ENCODE measurements around the gene CCDC57.

CCDC57 gene

DNA sequence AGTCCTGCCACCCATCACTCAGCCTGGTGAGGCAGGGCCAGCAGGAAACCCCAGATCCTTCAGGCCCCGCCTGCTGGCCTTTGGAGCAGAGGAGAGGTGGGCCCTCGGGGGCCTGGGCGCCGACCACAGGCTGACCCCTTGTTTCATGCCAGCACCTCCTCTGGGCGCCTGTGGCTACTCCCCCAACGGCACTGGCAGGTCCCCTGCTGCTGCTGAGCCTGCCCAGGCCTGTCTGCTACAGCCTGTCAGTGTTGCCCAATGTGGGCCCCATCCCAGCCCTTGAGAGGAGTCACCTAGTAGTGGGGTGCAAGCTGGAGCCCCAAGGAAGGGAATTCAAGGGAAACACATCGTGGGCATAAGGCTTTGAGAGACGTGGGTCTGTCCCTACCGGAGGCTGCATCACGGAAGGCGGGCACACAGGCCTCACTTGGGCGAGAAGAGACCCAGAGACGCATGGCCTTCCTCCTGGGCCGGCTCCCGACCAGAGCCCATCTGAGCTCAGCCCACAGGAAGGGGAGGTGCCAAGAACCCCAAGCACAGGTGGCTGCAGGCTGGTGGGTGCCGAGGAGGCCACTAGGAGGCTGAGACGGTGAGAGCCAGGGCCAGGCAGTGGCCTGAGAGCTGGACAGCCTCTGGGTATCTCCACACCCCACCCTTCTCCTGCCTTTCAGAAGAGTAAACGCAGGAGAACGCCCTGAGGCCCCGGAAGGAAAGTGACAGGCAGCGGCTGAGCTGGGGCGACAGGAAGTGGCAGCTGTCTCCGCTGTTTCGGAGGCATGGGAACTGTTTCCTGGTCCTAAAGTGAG lies 106.6 kb downstream of the CCDC57 start:
- DNase-seq (ENCODE audit: low read depth), result no peak

- no peak for DNase-seq (ENCODE audit: low read depth)
These were observed 107.2 kb downstream of the CCDC57 start for GRCh38 chr17:82105417-82105881.

DNA sequence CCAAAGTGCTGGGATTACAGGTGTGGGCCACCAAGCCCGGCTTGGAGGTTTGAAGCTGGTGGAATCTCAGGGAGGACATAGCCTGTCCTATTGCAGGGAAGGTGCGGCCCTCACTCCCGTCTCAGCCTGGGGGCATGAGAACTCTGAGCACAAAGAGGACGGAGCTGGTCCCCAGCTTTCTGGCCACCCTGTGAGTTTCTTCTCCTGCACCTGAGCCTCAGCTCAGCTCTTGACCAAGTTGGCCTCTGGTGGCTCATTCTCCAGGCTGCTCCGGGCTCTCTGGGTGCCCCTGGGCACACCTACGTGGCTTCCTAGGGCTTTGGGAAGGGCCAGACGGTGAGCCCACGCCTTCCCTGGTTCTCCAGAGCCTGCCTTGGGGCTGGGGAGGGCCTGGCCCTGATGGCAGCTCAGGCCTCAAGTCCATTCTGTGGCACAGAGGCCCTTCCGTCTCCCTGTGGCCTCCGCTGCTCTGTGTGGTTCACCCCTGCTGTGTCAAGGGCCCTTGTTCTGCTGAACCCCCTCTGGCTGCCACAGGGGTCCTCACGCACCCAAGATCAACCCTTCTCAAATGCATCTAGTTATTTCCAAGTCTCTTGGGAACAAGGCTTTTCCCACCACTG lies 107.7 kb downstream of the CCDC57 start:
- no peak for DNase-seq (ENCODE audit: low read depth)

DNA sequence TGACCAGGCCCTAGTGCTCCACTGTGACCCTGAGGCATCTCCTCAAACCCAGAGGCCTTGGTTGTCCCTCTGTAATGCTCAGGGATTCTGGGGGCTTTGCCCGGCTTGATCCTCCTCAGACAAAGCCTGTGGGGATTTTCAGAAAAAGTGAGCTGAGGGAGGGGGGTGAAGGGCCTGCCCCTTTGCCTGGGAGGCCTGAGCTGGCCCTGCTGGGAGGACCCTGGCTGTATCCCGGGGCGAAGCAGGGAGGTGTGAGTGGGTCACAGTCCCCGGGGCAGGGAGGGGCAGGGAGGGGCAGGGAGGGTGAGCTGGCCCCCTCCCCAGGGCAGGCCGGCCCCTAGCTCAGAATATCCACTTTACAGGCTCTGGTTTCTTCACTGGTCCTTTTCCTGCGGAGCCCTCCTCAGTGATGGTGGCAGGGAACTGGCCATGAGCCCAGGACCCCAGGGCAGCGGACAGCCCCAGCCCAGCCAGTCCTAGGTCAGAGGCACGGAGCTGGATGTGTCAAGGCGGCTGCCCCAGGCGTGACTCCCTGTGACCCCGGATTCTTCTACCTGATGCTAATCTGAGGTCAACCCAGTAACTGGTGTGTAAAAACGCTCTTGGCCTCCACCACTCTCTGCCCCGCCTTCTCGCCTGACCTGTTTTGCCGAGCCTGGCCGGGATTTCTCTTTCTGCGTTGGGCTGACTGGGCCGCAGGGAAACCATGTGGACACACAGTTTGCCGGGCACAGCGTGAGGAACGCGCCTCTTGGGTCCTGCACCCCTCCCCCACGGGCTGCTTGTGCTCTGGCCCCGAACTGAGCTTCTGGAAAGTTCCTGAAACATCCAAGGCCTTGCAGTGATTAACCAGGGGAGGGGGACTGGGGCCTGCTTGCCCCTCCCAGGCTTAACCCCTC lies 108.8 kb downstream of the CCDC57 start:
- DNase-seq (ENCODE audit: low read depth), result no peak

DNA sequence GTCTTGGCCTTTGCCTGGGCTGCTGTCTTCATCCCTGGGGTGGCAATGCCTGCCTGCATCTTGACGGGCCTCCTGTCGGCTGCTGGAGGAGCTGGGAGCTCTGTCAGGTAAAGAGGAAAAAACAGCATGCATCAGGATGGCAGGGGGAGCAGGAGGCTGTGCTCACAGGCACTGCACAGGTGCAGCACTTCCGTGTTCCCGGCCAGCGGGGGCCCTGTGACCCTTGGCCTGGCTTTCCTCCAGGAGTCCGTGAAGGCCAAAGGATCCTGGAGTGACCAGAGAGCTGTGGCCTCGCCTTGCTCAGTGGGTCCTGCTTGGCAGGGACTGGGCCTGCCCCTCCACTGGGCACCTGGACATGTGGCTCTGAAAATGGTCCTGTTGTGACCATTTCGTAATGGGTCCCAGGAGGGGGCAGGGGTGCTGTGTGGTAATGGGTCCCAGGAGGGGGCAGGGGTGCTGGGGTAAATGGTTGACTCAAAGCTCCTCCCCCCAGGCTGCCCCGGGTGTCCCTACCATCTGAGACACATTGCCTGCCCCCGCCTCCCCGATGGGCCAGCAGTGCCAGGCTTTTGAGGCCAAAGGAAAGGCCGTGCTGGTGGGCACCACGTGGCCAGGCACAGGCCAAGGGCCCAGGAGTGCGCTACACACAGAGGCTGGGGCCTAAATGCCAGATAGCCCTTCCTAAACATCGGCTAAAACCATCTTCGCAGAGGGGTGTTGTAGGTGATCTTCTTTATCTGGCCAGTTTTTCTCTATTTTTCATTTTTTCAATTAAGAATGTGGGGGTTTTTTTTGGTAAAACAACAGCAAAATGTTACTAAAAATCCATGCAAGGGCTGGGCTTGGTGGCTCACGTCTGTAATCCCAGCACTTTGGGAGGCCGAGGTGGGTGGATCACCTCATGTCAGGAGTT lies 110.6 kb downstream of the CCDC57 start:
- no peak for DNase-seq (ENCODE audit: low read depth)

DNA sequence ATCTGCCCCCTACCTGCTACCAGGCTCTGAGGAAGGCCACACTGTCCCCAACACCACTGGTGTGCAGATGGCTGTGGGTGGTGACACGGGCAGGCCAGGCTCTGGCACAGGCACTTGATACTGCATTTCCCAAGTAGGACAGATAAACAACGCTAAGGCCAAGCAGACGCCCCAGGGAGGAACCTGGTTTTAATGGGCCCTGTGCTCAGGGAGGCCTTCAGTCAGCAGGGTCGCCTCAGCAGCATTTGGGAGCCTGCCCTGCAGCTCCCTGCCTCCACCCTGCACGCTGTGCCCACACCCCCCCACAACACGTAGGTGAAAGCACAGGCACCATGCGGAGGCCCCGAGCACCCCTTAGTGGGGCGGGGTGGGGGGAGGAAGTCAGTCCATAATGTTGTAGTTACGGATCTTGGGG lies 111.3 kb downstream of the CCDC57 start:
- DNase-seq (ENCODE audit: low read depth), result no peak

DNA sequence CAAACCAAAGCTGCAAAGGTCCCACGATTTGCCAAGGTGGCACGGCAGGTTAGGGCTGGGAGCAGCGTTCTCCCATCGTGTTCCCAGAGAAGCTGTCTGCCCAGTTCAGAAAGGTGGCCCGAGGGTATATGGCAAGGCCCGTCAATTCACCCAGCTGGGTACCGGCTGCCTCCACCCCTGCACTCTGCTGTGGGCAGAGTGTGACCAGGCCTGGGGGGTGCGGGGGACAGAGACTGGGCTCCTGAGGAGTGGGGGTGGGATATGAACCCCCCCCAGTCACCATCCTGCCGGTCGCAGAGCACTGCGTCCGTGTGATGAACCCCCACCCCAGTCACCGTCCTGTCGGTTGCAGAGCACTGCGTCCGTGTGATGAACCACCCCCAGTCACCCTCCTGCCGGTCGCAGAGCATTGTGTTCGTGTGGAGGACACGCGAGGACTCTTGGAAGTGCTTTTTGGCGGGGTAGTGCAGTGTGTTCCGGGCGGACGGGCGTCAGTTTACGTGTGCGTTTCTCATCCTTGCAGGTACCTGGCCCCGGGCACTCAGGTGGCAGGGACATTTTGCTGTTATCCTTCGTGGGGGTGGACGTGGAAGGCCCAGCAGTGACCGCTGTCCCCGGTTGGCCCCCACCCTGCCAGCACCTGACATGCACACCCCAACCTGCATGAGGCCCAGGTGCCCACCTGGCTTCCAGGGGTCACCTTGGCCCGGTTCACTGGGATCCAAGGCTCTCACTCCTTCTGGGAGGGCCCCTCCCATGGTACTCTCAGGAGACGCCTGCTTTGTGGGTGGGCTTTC lies 111.9 kb downstream of the CCDC57 start:
- DNase-seq (ENCODE audit: low read depth), result no peak

DNA sequence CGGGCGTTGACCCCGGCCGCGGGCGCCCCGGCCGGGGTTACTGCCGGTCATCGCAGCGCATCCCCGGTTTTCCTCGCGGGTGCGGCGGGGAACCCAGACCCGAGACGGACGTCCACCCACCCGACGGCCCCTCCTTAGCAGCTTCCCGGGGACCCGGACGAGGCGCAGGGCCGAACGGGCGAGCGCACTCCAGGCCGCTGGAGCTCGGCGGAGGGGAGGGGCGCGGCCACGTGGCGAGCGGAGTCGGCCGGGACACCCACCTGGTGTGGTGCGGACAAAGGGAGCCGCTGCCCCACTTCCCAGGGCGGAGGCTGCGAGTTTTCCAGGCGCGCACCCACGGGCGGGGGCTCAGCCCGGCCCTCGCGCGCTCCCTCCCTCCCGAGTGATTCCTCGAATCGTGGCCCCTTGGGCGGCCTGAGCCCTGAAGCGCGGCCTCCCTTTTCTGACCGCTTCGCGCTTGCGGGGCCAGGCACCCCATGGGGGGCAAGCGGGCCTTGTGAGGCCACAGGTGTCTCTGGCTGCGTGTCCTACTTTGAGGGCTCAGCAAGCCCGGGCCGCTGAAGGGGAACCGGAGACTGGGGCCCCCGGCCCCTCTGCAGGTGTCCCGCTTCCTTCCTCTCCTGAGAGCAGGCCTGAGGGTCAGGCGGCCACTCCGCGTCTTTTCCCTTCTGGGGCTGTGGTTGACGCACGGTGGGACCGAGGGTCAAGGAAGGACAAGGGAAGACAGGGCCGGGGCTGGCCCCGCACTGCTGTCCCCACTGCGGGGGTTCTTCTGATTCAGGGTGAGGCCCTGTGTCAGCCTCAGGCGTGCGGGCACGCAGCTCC lies 113.5 kb downstream of the CCDC57 start:
- DNase-seq (ENCODE audit: low read depth), result no peak

GRCh38 chr17:82098169-82098938 lies 114.3 kb downstream of the CCDC57 start, which contains the start of gene FASN:
Gene FASN, minus strand, starts transcription at chr17:82098236. Its CDS starts 1,791 bp downstream, at chr17:82096445.
- DNase-seq (ENCODE audit: low read depth), result peak; percentile 57

DNA sequence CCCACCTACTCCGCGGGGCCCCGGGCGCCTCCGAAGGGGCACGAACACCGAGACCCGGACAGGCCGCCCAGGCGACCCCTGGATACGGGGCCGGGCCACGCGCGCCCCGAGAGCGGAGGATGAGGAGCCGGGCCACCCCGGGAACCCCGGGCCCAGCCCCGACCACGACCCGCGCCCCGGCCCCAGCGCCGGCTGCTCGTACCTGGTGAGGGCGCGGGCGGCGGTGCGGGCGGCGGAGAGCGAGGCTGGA lies 114.8 kb downstream of the CCDC57 start:
- no peak for DNase-seq (ENCODE audit: low read depth)

GRCh38 chr17:82097184-82097918 lies 115.3 kb downstream of the CCDC57 start:
- DNase-seq (ENCODE audit: low read depth), result no peak

GRCh38 chr17:82096709-82097183 lies 115.9 kb downstream of the CCDC57 start:
- DNase-seq (ENCODE audit: low read depth), result no peak

- DNase-seq (ENCODE audit: low read depth), result no peak
These were observed 116.6 kb downstream of the CCDC57 start for GRCh38 chr17:82095777-82096708.

- no peak for DNase-seq (ENCODE audit: low read depth)
These were observed 117.5 kb downstream of the CCDC57 start for GRCh38 chr17:82094931-82095776.

GRCh38 chr17:82092995-82093751 lies 119.5 kb downstream of the CCDC57 start:
- no peak for DNase-seq (ENCODE audit: low read depth)
